Measurements from ENCODE around the gene OBSCN. TPM values are rescaled to one million over a fixed set of nuclear protein-coding genes. Genes with fewer than 3 reads are reported as not detected.
A peak's percentile ranks its signal among the peaks of the same experiment; 100 is the strongest.

OBSCN gene
- total RNA-seq, 2 experiments from 2014 or later: 80.8 to 82.2 TPM

DNA sequence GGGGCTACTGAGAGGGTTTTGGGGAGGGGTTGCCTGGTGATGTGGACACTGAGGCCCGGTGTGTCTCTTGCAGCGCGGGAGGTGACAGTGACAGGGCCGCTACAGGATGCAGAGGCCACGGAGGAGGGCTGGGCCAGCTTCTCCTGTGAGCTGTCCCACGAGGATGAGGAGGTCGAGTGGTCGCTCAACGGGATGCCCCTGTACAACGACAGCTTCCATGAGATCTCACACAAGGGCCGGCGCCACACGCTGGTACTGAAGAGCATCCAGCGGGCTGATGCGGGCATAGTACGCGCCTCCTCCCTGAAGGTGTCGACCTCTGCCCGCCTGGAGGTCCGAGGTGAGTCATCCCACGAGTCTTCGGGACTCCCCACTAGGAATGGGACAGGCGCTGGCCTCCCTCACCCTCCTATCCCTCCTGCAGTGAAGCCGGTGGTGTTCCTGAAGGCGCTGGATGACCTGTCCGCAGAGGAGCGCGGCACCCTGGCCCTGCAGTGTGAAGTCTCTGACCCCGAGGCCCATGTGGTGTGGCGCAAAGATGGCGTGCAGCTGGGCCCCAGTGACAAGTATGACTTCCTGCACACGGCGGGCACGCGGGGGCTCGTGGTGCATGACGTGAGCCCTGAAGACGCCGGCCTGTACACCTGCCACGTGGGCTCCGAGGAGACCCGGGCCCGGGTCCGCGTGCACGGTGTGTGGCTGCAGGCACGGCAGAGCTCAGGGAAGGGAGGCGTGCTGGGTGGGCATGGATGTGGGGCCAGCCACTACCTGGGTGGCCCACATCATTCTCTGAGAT is 72.5 kb downstream of the OBSCN start:
- Histone ChIP-seq H3K27me3 (ENCODE audit: control insufficient read depth in 1 of 2, insufficient read depth in 2 of 2, low read length in 2 of 2) (no peaks in the 10 kb centered on the region), H3K4me3 (ENCODE audit: low read length) (no peak overlapping the region), H3K9me3 (ENCODE audit: control insufficient read depth in 1 of 2, insufficient read depth in 1 of 2, low read length in 2 of 2) (no peaks in the 10 kb centered on the region), H3K27ac (ENCODE audit: low read depth in 1 of 2, low read length in 2 of 2) (no peak overlapping the region), H3K4me1 (ENCODE audit: insufficient read depth, low read length) (peaks cover 19% of the 10 kb centered on the region), H3K36me3 (ENCODE audit: insufficient read depth, low read length) (peaks cover 7% of the 10 kb centered on the region)
- Mint-ChIP-seq H3K27ac (no peak overlapping the region), H3K9me3 (no peaks in the 10 kb centered on the region), H3K36me3 (ENCODE audit: low read depth) (peaks cover 23% of the 10 kb centered on the region), H3K4me1 (ENCODE audit: low read depth) (peaks cover under 1% of the 10 kb centered on the region), H3K4me3 (no peak overlapping the region), H3K27me3 (no peaks in the 10 kb centered on the region)
- intact Hi-C loops (cut with DNase I, micrococcal nuclease): no loop called here
- no peak for ATAC-seq (ENCODE audit: poor library complexity)
- TF ChIP-seq, protein P1, sequence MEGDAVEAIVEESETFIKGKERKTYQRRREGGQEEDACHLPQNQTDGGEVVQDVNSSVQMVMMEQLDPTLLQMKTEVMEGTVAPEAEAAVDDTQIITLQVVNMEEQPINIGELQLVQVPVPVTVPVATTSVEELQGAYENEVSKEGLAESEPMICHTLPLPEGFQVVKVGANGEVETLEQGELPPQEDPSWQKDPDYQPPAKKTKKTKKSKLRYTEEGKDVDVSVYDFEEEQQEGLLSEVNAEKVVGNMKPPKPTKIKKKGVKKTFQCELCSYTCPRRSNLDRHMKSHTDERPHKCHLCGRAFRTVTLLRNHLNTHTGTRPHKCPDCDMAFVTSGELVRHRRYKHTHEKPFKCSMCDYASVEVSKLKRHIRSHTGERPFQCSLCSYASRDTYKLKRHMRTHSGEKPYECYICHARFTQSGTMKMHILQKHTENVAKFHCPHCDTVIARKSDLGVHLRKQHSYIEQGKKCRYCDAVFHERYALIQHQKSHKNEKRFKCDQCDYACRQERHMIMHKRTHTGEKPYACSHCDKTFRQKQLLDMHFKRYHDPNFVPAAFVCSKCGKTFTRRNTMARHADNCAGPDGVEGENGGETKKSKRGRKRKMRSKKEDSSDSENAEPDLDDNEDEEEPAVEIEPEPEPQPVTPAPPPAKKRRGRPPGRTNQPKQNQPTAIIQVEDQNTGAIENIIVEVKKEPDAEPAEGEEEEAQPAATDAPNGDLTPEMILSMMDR (IDR thresholded peaks at IDR 0.05): no peak
- POLR2A ChIA-PET: no interaction called here
- DNase-seq: peak in 2 of 14 experiments; percentile 0 to 31
- CTCF ChIA-PET: no interaction called here

DNA sequence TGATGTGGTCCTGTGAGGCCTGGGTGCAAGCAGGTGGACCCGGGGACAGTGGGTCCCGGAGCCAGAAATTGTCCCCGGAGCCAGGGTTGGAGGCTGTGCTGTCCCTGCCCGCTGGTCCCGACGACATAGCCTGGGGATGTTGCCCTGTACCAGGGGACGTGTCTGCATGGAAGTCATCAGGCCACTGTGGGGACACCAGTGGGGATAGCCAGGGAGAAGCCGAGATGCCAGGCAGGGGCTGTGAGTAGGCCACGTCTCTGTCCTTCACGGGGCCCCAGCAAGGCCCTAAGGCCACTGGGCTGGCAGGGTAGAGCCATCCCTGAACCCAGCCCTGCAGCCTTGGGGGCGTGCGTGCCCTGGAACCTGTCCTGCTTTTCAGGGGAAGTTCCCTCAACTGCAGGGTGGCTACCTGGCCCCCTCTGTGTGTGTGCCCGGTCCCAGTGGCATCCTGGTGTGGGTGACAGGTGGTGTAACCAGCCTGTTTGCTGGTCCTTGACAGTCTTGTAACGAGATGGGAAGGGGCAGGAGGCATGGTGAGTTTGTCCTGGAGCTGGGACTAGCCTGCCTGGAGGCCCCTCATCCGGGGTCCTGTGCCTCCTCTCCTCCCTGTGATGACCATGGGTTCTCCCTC is 73.2 kb downstream of the OBSCN start:
- DNase-seq (peak in 1 of 14 experiments; percentile 1), ATAC-seq (ENCODE audit: poor library complexity) (no peak)
- H3K9me3 ChIP-seq (ENCODE audit: control insufficient read depth in 1 of 2, insufficient read depth in 1 of 2, low read length in 2 of 2): no peaks in the 10 kb centered on the region
- ChIA-PET POLR2A (no interaction called here), CTCF (no interaction called here)
- Mint-ChIP-seq H3K9me3 (no peaks in the 10 kb centered on the region), H3K36me3 (ENCODE audit: low read depth) (peaks cover 26% of the 10 kb centered on the region), H3K4me3 (no peak overlapping the region), H3K27me3 (no peaks in the 10 kb centered on the region), H3K4me1 (ENCODE audit: low read depth) (no peaks in the 10 kb centered on the region), H3K27ac (no peak overlapping the region)
- H3K36me3 ChIP-seq (ENCODE audit: insufficient read depth, low read length): peaks cover 7% of the 10 kb centered on the region
- intact Hi-C loops (cut with DNase I, micrococcal nuclease): no loop called here
- TF ChIP-seq, protein P1 (IDR thresholded peaks at IDR 0.05): no peak
- H3K4me3 ChIP-seq (ENCODE audit: low read length): no peak overlapping the region
- no peak overlapping the region for H3K27ac ChIP-seq (ENCODE audit: low read depth in 1 of 2, low read length in 2 of 2)
- no peaks in the 10 kb centered on the region for H3K27me3 ChIP-seq (ENCODE audit: control insufficient read depth in 1 of 2, insufficient read depth in 2 of 2, low read length in 2 of 2)
- H3K4me1 ChIP-seq (ENCODE audit: insufficient read depth, low read length): peaks cover 12% of the 10 kb centered on the region

DNA sequence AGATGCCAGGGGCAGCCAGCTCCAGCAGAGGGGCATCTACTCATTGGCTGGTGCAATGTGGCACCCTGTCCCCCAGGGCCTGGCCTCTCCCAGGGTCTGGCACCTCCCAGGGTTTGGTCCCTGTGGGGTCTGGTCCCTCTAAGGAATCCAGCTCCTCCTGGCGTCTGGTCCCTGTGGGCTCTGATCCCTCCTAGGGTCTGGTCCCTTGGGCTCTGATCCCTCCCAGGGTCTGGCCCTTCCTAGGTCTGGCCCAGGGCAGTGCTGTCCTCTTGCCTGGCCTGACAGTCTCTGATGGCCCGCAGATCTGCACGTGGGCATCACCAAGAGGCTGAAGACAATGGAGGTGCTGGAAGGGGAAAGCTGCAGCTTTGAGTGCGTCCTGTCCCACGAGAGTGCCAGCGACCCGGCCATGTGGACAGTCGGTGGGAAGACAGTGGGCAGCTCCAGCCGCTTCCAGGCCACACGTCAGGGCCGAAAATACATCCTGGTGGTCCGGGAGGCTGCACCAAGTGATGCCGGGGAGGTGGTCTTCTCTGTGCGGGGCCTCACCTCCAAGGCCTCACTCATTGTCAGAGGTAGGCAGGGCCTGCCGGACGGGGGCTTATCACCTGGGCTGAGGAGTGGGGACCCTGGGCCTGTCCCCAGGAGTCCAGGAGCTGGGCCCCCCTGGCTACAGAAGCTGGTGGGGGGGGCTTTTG is 73.9 kb downstream of the OBSCN start:
- intact Hi-C loops (cut with DNase I, micrococcal nuclease): no loop called here

More for the DNA sequence above, 73.9 kb downstream of the OBSCN start:
- Histone ChIP-seq H3K27ac (ENCODE audit: low read depth in 1 of 2, low read length in 2 of 2) (no peak overlapping the region), H3K4me3 (ENCODE audit: low read length) (no peak overlapping the region), H3K4me1 (ENCODE audit: insufficient read depth, low read length) (peaks cover 5% of the 10 kb centered on the region), H3K27me3 (ENCODE audit: control insufficient read depth in 1 of 2, insufficient read depth in 2 of 2, low read length in 2 of 2) (no peaks in the 10 kb centered on the region), H3K36me3 (ENCODE audit: insufficient read depth, low read length) (peaks cover 7% of the 10 kb centered on the region), H3K9me3 (ENCODE audit: control insufficient read depth in 1 of 2, insufficient read depth in 1 of 2, low read length in 2 of 2) (no peaks in the 10 kb centered on the region)
- Mint-ChIP-seq H3K36me3 (ENCODE audit: low read depth) (peaks cover 26% of the 10 kb centered on the region), H3K4me1 (ENCODE audit: low read depth) (no peaks in the 10 kb centered on the region), H3K4me3 (no peak overlapping the region), H3K9me3 (no peaks in the 10 kb centered on the region), H3K27me3 (no peaks in the 10 kb centered on the region), H3K27ac (no peak overlapping the region)
- ChIA-PET POLR2A (no interaction called here), CTCF (no interaction called here)
- TF ChIP-seq, protein P1 (IDR thresholded peaks at IDR 0.05): no peak
- DNase-seq (peak in 3 of 14 experiments; percentile 0 to 30 (median 11)), ATAC-seq (ENCODE audit: poor library complexity) (no peak)
